ENCODE data around the gene ADAMTSL5. TPM values are rescaled to one million over a fixed set of nuclear protein-coding genes. Genes with fewer than 3 reads are reported as not detected.

Gene ADAMTSL5
- total RNA-seq, 1 donor from 2014 or later: 0.43 TPM

GRCh38 chr19:1526066-1526778, 13.4 kb upstream of the ADAMTSL5 start:
- no peaks in the 10 kb centered on the region for H3K4me1 ChIP-seq
- no peak for TF ChIP-seq CTCF (IDR thresholded peaks at IDR 0.05)
- H3K36me3 ChIP-seq: no peaks in the 10 kb centered on the region
- H3K4me3 ChIP-seq: no peak overlapping the region
- H3K9me3 ChIP-seq: no peaks in the 10 kb centered on the region
- no peak overlapping the region for H3K27ac ChIP-seq
- intact Hi-C loops (cut with DNase I): no loop called here
- DNase-seq (ENCODE audit: low spot score in 2 of 2): no peak
- peaks cover 17% of the 10 kb centered on the region for H3K27me3 ChIP-seq

GRCh38 chr19:1525343-1525742, 12.5 kb upstream of the ADAMTSL5 start:
- no peak overlapping the region for H3K4me3 ChIP-seq
- no peak for DNase-seq (ENCODE audit: low spot score in 2 of 2)
- no peaks in the 10 kb centered on the region for H3K4me1 ChIP-seq
- H3K27me3 ChIP-seq: peaks cover 17% of the 10 kb centered on the region
- H3K27ac ChIP-seq: no peak overlapping the region
- no peak for TF ChIP-seq CTCF (IDR thresholded peaks at IDR 0.05)
- H3K36me3 ChIP-seq: no peaks in the 10 kb centered on the region
- intact Hi-C loops (cut with DNase I): no loop called here
- H3K9me3 ChIP-seq: no peaks in the 10 kb centered on the region

- no peak for DNase-seq (ENCODE audit: low spot score in 2 of 2)
- intact Hi-C loops (cut with DNase I): no loop called here
- H3K27me3 ChIP-seq: peaks cover 17% of the 10 kb centered on the region
- no peak for TF ChIP-seq CTCF (IDR thresholded peaks at IDR 0.05)
- no peaks in the 10 kb centered on the region for H3K36me3 ChIP-seq
- H3K9me3 ChIP-seq: no peaks in the 10 kb centered on the region
- no peak overlapping the region for H3K27ac ChIP-seq
- H3K4me3 ChIP-seq: no peak overlapping the region
- H3K4me1 ChIP-seq: no peaks in the 10 kb centered on the region
These were observed 12.1 kb upstream of the ADAMTSL5 start for GRCh38 chr19:1524972-1525325.

- Histone ChIP-seq H3K9me3 (no peaks in the 10 kb centered on the region), H3K27ac (no peak overlapping the region), H3K4me3 (peak overlapping the region; percentile 13 to 42), H3K4me1 (no peaks in the 10 kb centered on the region), H3K36me3 (no peaks in the 10 kb centered on the region), H3K27me3 (peaks cover 17% of the 10 kb centered on the region)
- TF ChIP-seq CTCF (IDR thresholded peaks at IDR 0.05): no peak
- intact Hi-C loops (cut with DNase I): no loop called here
- DNase-seq (ENCODE audit: low spot score in 2 of 2): no peak
These were observed 11.6 kb upstream of the ADAMTSL5 start for GRCh38 chr19:1524287-1524971.

- H3K4me1 ChIP-seq: no peaks in the 10 kb centered on the region
- intact Hi-C loops (cut with DNase I): no loop called here
- DNase-seq (ENCODE audit: low spot score in 2 of 2): no peak
- peak within 1 kb of the TSS; percentile 13 to 42 for H3K4me3 ChIP-seq
- H3K9me3 ChIP-seq: no peaks in the 10 kb centered on the region
- peaks cover 17% of the 10 kb centered on the region for H3K27me3 ChIP-seq
- H3K27ac ChIP-seq: no peak within 1 kb of the TSS
- TF ChIP-seq CTCF (IDR thresholded peaks at IDR 0.05): no peak
- no peaks in the 10 kb centered on the region for H3K36me3 ChIP-seq
These were observed 10.8 kb upstream of the ADAMTSL5 start, which contains the start of gene PLK5 for GRCh38 chr19:1523412-1524286. TSS of gene PLK5 (plus strand) at chr19:1524077. CDS start at chr19:1526997, 2,920 bp downstream.

Data from ascending aorta (tissue), 2 donors.